NCI-H2171 treated with DMSO at 0.1 percent for 48 hours (cell line): ENCODE measurements around the gene ACTL8.

Experiments
- DNase-seq: peaks from one replicate; lab custom pipeline; 2025; lab: John Stamatoyannopoulos, UW

Gene ACTL8

GRCh38 chr1:17875882-17876280, 120.7 kb downstream of the ACTL8 start:
- DNase-seq, result no peak
